K562 (cell line): ENCODE results near the gene LEPR. TPM values are rescaled to one million over a fixed set of nuclear protein-coding genes. Genes with fewer than 3 reads are reported as not detected.

Source experiments
- ATAC-seq: fragments of 200-7000 bp; cut with Tn5 transposase; 3 replicates; pipeline ENCODE4 v1.9.1; 2020; ENCODE audit warnings: moderate library complexity
- BruUV-seq: library from RNA; stranded (reverse); fragments of 400-500 nt; replicated peaks from 2 replicates; lab custom pipeline; 2021; lab: Mats Ljungman, UMichigan
- CTCF ChIA-PET: fragments of 300-600 bp; formaldehyde crosslinking; extraction: SDS; loops from one replicate; lab custom pipeline; 2021; ENCODE audit warnings: low intra/inter-chr PET ratio; lab: Yijun Ruan, JAX
- POLR2A ChIA-PET: fragments of 300-600, 350-650 bp; sonication (Branson Sonifier 250); formaldehyde crosslinking; extraction: SDS; loops from one replicate; lab custom pipeline; 2021; ENCODE audit warnings: antibody characterized with exemption, inconsistent platforms; lab: Yijun Ruan, JAX
- DNase-seq, 4 experiments: peaks; one replicate each; pipeline versions ENCODE4 v3.0.0 to v3.0.0-alpha.2; 2011 to 2018; ENCODE audit warnings: low spot score in 3 of 4, mixed read lengths in 3 of 4; ENCODE audit errors: extremely low read depth in 1 of 4
- FAIRE-seq: peaks from 2 replicates; lab custom pipeline; 2011; peaks lifted over from hg19 to GRCh38; lab: Jason Lieb, UNC
- H2AFZ ChIP-seq: 2 replicates; pipeline ENCODE4 v1.6.0; 2011; ENCODE audit warnings: low read depth, low read length, control low read depth, inconsistent platforms
- H3K27ac ChIP-seq: fragments of 200-600 bp; 3 replicates; pipeline ENCODE4 v1.8.0; 2011; ENCODE audit warnings: low read depth, mild to moderate bottlenecking, control low read depth, inconsistent platforms, low read length, moderate library complexity, mixed read lengths; ENCODE audit errors: extremely low read depth
- H3K27me3 ChIP-seq, 2 experiments: fragments of 300-600 bp in 1 of 2; 2 replicates in 1 of 2; 3 replicates in 1 of 2; pipeline versions ENCODE4 v1.6.0 to v1.8.0; 2011; ENCODE audit warnings: inconsistent platforms in 2 of 2, low read length in 2 of 2, mild to moderate bottlenecking in 1 of 2, mixed read lengths in 1 of 2, moderate library complexity in 1 of 2; ENCODE audit not compliant: control insufficient read depth in 2 of 2, insufficient read depth in 2 of 2
- H3K36me3 ChIP-seq: fragments of 300-600 bp; 3 replicates; pipeline ENCODE4 v1.8.0; 2011; ENCODE audit warnings: mild to moderate bottlenecking, low read length, inconsistent platforms; ENCODE audit not compliant: control insufficient read depth, insufficient read depth
- H3K4me1 ChIP-seq, 2 experiments: fragments of 200-600 bp in 1 of 2; replicated peaks in 1 of 2; 2 replicates in 1 of 2; 3 replicates in 1 of 2; pipeline versions ENCODE4 v1.5.1 to v1.8.0; 2011; ENCODE audit warnings: inconsistent platforms in 2 of 2, low read length in 2 of 2, mild to moderate bottlenecking in 1 of 2, mixed read lengths in 1 of 2, moderate library complexity in 1 of 2; ENCODE audit not compliant: control insufficient read depth in 2 of 2, insufficient read depth in 2 of 2
- H3K4me2 ChIP-seq: 2 replicates; pipeline ENCODE4 v1.6.1; 2011; ENCODE audit warnings: low read length, control low read depth, inconsistent platforms, mixed read lengths; ENCODE audit not compliant: insufficient read depth
- H3K4me3 ChIP-seq: fragments of 200-600 bp; sonication (generic), shearing (Covaris generic); 2 replicates; pipeline ENCODE4 v1.5.1; 2016; ENCODE audit warnings: control low read depth, inconsistent platforms
- H3K79me2 ChIP-seq: fragments of 200-600 bp; 3 replicates; pipeline ENCODE4 v1.8.0; 2011; ENCODE audit warnings: low read length, inconsistent platforms; ENCODE audit not compliant: control insufficient read depth, insufficient read depth
- H3K9ac ChIP-seq, 2 experiments: 2 replicates each; pipeline versions ENCODE4 v1.6.0 to v1.6.1; 2011; ENCODE audit warnings: low read depth in 2 of 2, low read length in 2 of 2, control low read depth in 1 of 2, inconsistent platforms in 1 of 2, mild to moderate bottlenecking in 1 of 2, mixed read lengths in 1 of 2; ENCODE audit not compliant: insufficient read depth in 1 of 2
- H3K9me1 ChIP-seq: one replicate; pipeline ENCODE4 v1.6.0; 2011; ENCODE audit warnings: inconsistent platforms, mild to moderate bottlenecking, low read length, moderate library complexity; ENCODE audit not compliant: control insufficient read depth, insufficient read depth
- H3K9me3 ChIP-seq: replicated peaks from 2 replicates; pipeline ENCODE4 v1.5.1; 2011; ENCODE audit warnings: low read depth, low read length, inconsistent platforms; ENCODE audit not compliant: control insufficient read depth, insufficient read depth
- H4K20me1 ChIP-seq: replicated peaks from 2 replicates; pipeline ENCODE4 v1.6.1; 2011; ENCODE audit warnings: low read length, inconsistent platforms, mixed read lengths; ENCODE audit not compliant: control insufficient read depth, insufficient read depth
- AFF1 ChIP-seq, 2 experiments: fragments of 450-650 bp; IDR thresholded peaks; 2 replicates each; pipeline ENCODE4 v1.6.1; 2018; ENCODE audit warnings: mild to moderate bottlenecking in 2 of 2, low read depth in 1 of 2; ENCODE audit not compliant: partially characterized antibody in 2 of 2
- ATF3 ChIP-seq, 2 experiments: fragments of 450-650 bp in 1 of 2; sonication (generic) in 1 of 2; formaldehyde crosslinking in 1 of 2; IDR thresholded peaks in 1 of 2; conservative IDR thresholded peaks in 1 of 2; 2 replicates each; pipeline versions ENCODE4 v1.6.1 to v1.8.1; 2016 to 2023; ENCODE audit warnings: mild to moderate bottlenecking in 2 of 2, moderate library complexity in 2 of 2, inconsistent platforms in 1 of 2, missing genetic modification reagents in 1 of 2
- BRCA1 ChIP-seq, 2 experiments: fragments of 450-650 bp in 1 of 2; sonication (generic) in 1 of 2; formaldehyde crosslinking in 1 of 2; IDR thresholded peaks; 2 replicates each; pipeline versions ENCODE4 v1.5.0 to v1.6.1; 2017 to 2020; ENCODE audit warnings: mild to moderate bottlenecking in 1 of 2, missing genetic modification reagents in 1 of 2
- HES1 ChIP-seq: fragments of 450-650 bp; IDR thresholded peaks from 2 replicates; pipeline ENCODE4 v1.6.1; 2016; ENCODE audit warnings: low read depth, mild to moderate bottlenecking, moderate library complexity
- MAX ChIP-seq: sonication (generic); formaldehyde crosslinking; IDR thresholded peaks from 2 replicates; pipeline ENCODE4 v1.9.0; 2022; ENCODE audit warnings: mild to moderate bottlenecking, missing genetic modification reagents
- MBD2 ChIP-seq: sonication (generic); IDR thresholded peaks from 2 replicates; pipeline ENCODE4 v1.6.1; 2016; ENCODE audit warnings: low read depth, borderline replicate concordance
- SNRNP70 ChIP-seq: fragments of 200-400 bp; formaldehyde crosslinking; optimal IDR thresholded peaks from 2 replicates; pipeline ENCODE3; 2017; ENCODE audit warnings: low read depth, low read length
- TAF1 ChIP-seq: IDR thresholded peaks from 2 replicates; pipeline ENCODE4 v1.6.1; 2011; ENCODE audit warnings: mild to moderate bottlenecking, low read length, moderate library complexity; ENCODE audit not compliant: insufficient read depth, control insufficient read depth, severe bottlenecking; ENCODE audit errors: extremely low read depth
- TAF15 ChIP-seq: fragments of 200-400 bp; formaldehyde crosslinking; IDR thresholded peaks from 2 replicates; pipeline ENCODE4 v1.6.1; 2017; ENCODE audit warnings: mild to moderate bottlenecking, low read depth, low read length, moderate library complexity
- TBP ChIP-seq: optimal IDR thresholded peaks from 2 replicates; pipeline ENCODE3; 2011; ENCODE audit warnings: low read depth, low read length, improper control_type of control experiment
- ZFP91 ChIP-seq: sonication (generic); formaldehyde crosslinking; IDR thresholded peaks from 2 replicates; pipeline ENCODE4 v1.8.0; 2022; ENCODE audit warnings: mild to moderate bottlenecking, missing genetic modification reagents
- ZKSCAN3 ChIP-seq: fragments of 250-450 bp; sonication (Bioruptor Pico); IDR thresholded peaks from 2 replicates; pipeline ENCODE4 v1.4.0; 2020
- ZNF707 ChIP-seq: fragments of 250-450 bp; sonication (Bioruptor Pico); conservative IDR thresholded peaks from 2 replicates; pipeline ENCODE4 v1.8.0; 2022; ENCODE audit warnings: inconsistent platforms, mild to moderate bottlenecking, moderate library complexity
- in situ Hi-C: fragments of 300-500 bp; cut with MboI; formaldehyde crosslinking; loops from 4 replicates; pipeline ENCODE4 v1.15.0; 2018; ENCODE audit warnings: inconsistent platforms, mixed read lengths
- intact Hi-C: fragments of 100-400 bp; cut with micrococcal nuclease; formaldehyde crosslinking; loops from 2 replicates; pipeline ENCODE4 v1.14.2; 2022
- polyA plus RNA-seq, 8 experiments: library from polyadenylated mRNA; depleted of rRNA in 4 of 8; stranded (reverse) in 5 of 8; unstranded in 3 of 8; fragments of >200 nt; fragmentation: Nextera tagmentation in 2 of 8; fragmentation: Illumina TruSeq in 1 of 8; extraction: Ambion mirVana in 2 of 8; extraction: Trizol in 1 of 8; gene quantifications; 2 replicates each; pipeline versions ENCODE4 v1.2.1 to v1.2.3, GENCODE V29; 2011 to 2014; ENCODE audit warnings: inconsistent platforms in 1 of 8, missing spikeins in 1 of 8
- total RNA-seq, 7 experiments: library from RNA; depleted of rRNA in 6 of 7; stranded (reverse); fragments of >200 nt in 6 of 7; fragmentation: Illumina TruSeq in 2 of 7; extraction: Trizol in 2 of 7; gene quantifications; 2 replicates each; pipeline versions ENCODE4 v1.2.1 to v1.2.3, GENCODE V29; 2011 to 2021; ENCODE audit warnings: low replicate concordance in 1 of 7

The LEPR gene
- total and polyA plus RNA-seq, 9 of the 15 experiments (the other 6 are each of a cell fraction or from before 2014, with no cell fraction given) = 12.2 to 111 (median 43.1) TPM

GRCh38 chr1:65457868-65458267 lies 37.4 kb downstream of the LEPR start:
- BruUV-seq = no TSS peak
- intact Hi-C loops = no loop called here
- Histone ChIP-seq H3K9ac (no peak overlapping the region), H3K79me2 (no peaks in the 10 kb centered on the region), H3K36me3 (peaks cover 21% of the 10 kb centered on the region), H3K4me1 (no peaks in the 10 kb centered on the region), H3K9me3 (peaks cover 10% of the 10 kb centered on the region), H3K4me3 (no peak overlapping the region), H3K4me2 (no peak overlapping the region), H4K20me1 (no peaks in the 10 kb centered on the region), H2AFZ (no peak overlapping the region), H3K9me1 (no peaks in the 10 kb centered on the region), H3K27ac (no peak overlapping the region), H3K27me3 (no peaks in the 10 kb centered on the region)
- ChIA-PET POLR2A (no interaction called here), CTCF (no interaction called here)
- DNase-seq (no peak), ATAC-seq (no peak), FAIRE-seq (no peak)
- TF ChIP-seq BRCA1 (IDR thresholded peaks at IDR 0.05) (no peak), BRCA1 (CRISPR knock-in tag; IDR thresholded peaks at IDR 0.05) (no peak), TAF1 (no peak), HES1 (no peak), SNRNP70 (no peak), ATF3 (IDR thresholded peaks at IDR 0.05) (no peak), ATF3 (CRISPR knock-in tag; conservative IDR thresholded peaks at IDR 0.05) (no peak), MBD2 (no peak), ZNF707 (CRISPR knock-in tag) (no peak), AFF1 (IDR thresholded peaks at IDR 0.05; ENCODE audit: low read depth in 1 of 2, partially characterized antibody in 2 of 2) (no peak), ZFP91 (CRISPR knock-in tag) (no peak), TBP (no peak), MAX (no peak), TAF15 (no peak), ZKSCAN3 (CRISPR knock-in tag) (no peak)
- in situ Hi-C loops = no loop called here
